Activated CD4-positive, alpha-beta T cell treated with anti-CD3 and anti-CD28 coated beads, Interleukin-2, amount 10 ng/mL, durations not matched to agents 7 days and 5 days (primary cell): ENCODE measurements around the gene PTPRR. TPM values are rescaled to one million over a fixed set of nuclear protein-coding genes. Genes with fewer than 3 reads are reported as not detected.

Experiments
- CTCF ChIA-PET: fragments of 350-600 bp; sonication (Branson Sonifier 250); formaldehyde crosslinking; loops from one replicate; lab custom pipeline; 2021; ENCODE audit warnings: antibody characterized with exemption; lab: Charles Lee
- POLR2A ChIA-PET: fragments of 350-600 bp; sonication (Branson Sonifier 250); formaldehyde crosslinking; loops from one replicate; lab custom pipeline; 2021; ENCODE audit warnings: antibody characterized with exemption; lab: Charles Lee
- DNase-seq: peaks from one replicate; pipeline ENCODE4 v3.0.0-alpha.2; 2020
- H3K27ac Mint-ChIP-seq: one replicate; pipeline ENCODE4 v1.8.0; 2021; ENCODE audit warnings: mild to moderate bottlenecking, moderate library complexity, mixed read lengths
- H3K27me3 Mint-ChIP-seq: one replicate; pipeline ENCODE4 v1.8.0; 2021; ENCODE audit warnings: mixed read lengths
- H3K36me3 Mint-ChIP-seq: one replicate; pipeline ENCODE4 v1.8.0; 2021; ENCODE audit warnings: low read depth, mixed read lengths
- H3K4me1 Mint-ChIP-seq: one replicate; pipeline ENCODE4 v1.8.0; 2021; ENCODE audit warnings: mixed read lengths
- H3K4me3 Mint-ChIP-seq: one replicate; pipeline ENCODE4 v1.8.0; 2021; ENCODE audit warnings: mild to moderate bottlenecking, moderate library complexity, mixed read lengths
- H3K9me3 Mint-ChIP-seq: one replicate; pipeline ENCODE4 v1.8.0; 2021; ENCODE audit warnings: mixed read lengths
- total RNA-seq, 2 experiments: library from RNA; stranded (reverse); gene quantifications; one replicate each; pipeline ENCODE4 v1.2.3, GENCODE V29; 2021

The PTPRR gene, protein sequence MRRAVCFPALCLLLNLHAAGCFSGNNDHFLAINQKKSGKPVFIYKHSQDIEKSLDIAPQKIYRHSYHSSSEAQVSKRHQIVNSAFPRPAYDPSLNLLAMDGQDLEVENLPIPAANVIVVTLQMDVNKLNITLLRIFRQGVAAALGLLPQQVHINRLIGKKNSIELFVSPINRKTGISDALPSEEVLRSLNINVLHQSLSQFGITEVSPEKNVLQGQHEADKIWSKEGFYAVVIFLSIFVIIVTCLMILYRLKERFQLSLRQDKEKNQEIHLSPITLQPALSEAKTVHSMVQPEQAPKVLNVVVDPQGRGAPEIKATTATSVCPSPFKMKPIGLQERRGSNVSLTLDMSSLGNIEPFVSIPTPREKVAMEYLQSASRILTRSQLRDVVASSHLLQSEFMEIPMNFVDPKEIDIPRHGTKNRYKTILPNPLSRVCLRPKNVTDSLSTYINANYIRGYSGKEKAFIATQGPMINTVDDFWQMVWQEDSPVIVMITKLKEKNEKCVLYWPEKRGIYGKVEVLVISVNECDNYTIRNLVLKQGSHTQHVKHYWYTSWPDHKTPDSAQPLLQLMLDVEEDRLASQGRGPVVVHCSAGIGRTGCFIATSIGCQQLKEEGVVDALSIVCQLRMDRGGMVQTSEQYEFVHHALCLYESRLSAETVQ
- total RNA-seq = not detected

- H3K27me3 Mint-ChIP-seq = peaks cover 15% of the 10 kb centered on the region
- DNase-seq = no peak
- no peaks in the 10 kb centered on the region for H3K36me3 Mint-ChIP-seq
- no peak within 1 kb of the TSS for H3K27ac Mint-ChIP-seq
- no peak within 1 kb of the TSS for H3K4me3 Mint-ChIP-seq
- H3K9me3 Mint-ChIP-seq = no peaks in the 10 kb centered on the region
- ChIA-PET CTCF (no interaction called here), POLR2A (no interaction called here)
- H3K4me1 Mint-ChIP-seq = no peaks in the 10 kb centered on the region
Measured at GRCh38 chr12:70920251-70920851, at the start of gene PTPRR. Gene PTPRR, minus strand, starts transcription at chr12:70920738. Its CDS starts 348 bp downstream, at chr12:70920390.

- Mint-ChIP-seq H3K4me3 (no peak overlapping the region), H3K4me1 (no peaks in the 10 kb centered on the region), H3K27me3 (no peaks in the 10 kb centered on the region), H3K36me3 (no peaks in the 10 kb centered on the region), H3K9me3 (no peaks in the 10 kb centered on the region), H3K27ac (no peak overlapping the region)
- ChIA-PET POLR2A (no interaction called here), CTCF (interaction anchor here (1.0 kb wide), 1 partner anchor 14 kb away, joined by 3 read pairs; no protein-coding TSS in a partner anchor)
- no peak for DNase-seq
Measured at GRCh38 chr12:70966996-70967790, 46.7 kb upstream of the PTPRR start.

DNA sequence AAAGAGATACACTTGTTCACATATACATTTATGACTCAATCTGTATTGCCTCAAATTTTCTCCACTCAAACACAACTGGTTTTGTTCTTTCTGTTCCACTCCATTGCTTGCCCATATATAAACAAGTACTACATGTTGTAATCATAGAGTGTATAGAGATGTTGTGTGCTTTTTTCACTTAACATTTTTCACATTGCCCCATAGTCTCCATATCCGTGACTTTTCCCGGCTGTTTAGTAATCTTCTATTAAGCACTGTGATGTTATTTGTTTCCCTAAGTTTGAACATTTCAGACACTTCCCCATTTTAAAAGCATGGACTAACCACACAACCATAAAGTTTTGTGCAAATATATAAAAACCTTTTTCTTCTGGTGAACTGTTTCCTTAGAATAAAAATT, 45.5 kb upstream of the PTPRR start:
- Mint-ChIP-seq H3K4me1 (no peaks in the 10 kb centered on the region), H3K27ac (no peak overlapping the region), H3K36me3 (no peaks in the 10 kb centered on the region), H3K9me3 (no peaks in the 10 kb centered on the region), H3K4me3 (no peak overlapping the region), H3K27me3 (no peaks in the 10 kb centered on the region)
- POLR2A ChIA-PET = no interaction called here
- no peak for DNase-seq
- CTCF ChIA-PET = no interaction called here

- POLR2A ChIA-PET = no interaction called here
- no peaks in the 10 kb centered on the region for H3K9me3 Mint-ChIP-seq
- DNase-seq = no peak
- no peak overlapping the region for H3K4me3 Mint-ChIP-seq
- CTCF ChIA-PET = no interaction called here
- no peaks in the 10 kb centered on the region for H3K4me1 Mint-ChIP-seq
- H3K36me3 Mint-ChIP-seq = no peaks in the 10 kb centered on the region
- H3K27ac Mint-ChIP-seq = no peak overlapping the region
- no peaks in the 10 kb centered on the region for H3K27me3 Mint-ChIP-seq
Measured at GRCh38 chr12:70964867-70965510, 44.5 kb upstream of the PTPRR start.

DNA sequence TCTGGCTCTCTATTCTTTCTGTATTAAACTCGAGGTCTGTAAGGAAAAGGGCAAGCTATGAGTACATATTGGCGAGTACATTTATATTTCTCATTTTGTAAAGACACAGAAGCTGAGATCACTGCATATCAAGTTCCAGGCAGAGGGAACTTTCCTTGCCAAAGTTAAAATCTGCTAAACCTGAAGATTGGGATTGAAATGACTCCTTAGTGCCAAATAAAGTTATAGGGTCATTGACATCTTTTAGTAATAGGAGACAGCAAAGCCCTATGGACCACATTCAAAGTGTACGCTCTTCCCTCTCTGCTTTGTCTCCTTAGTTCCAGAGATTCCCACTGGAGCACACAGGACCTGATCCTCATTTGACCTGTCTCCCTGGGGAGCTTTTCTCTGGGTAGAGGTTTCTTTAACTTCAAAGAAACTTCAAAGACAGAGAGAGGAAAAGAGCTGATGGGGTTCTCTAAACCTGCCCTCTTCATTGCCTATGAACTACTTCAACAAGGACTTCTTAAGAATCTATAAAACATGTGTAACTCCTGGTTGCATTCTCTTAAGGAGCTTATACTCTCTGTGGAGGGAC, 42.6 kb upstream of the PTPRR start:
- Mint-ChIP-seq H3K27me3 (no peaks in the 10 kb centered on the region), H3K4me3 (no peak overlapping the region), H3K9me3 (no peaks in the 10 kb centered on the region), H3K36me3 (no peaks in the 10 kb centered on the region), H3K27ac (no peak overlapping the region), H3K4me1 (no peaks in the 10 kb centered on the region)
- no peak for DNase-seq
- CTCF ChIA-PET = no interaction called here
- POLR2A ChIA-PET = no interaction called here

- H3K4me1 Mint-ChIP-seq = no peaks in the 10 kb centered on the region
- H3K27ac Mint-ChIP-seq = no peak overlapping the region
- H3K4me3 Mint-ChIP-seq = no peak overlapping the region
- POLR2A ChIA-PET = no interaction called here
- no peak for DNase-seq
- CTCF ChIA-PET = no interaction called here
- no peaks in the 10 kb centered on the region for H3K27me3 Mint-ChIP-seq
- no peaks in the 10 kb centered on the region for H3K9me3 Mint-ChIP-seq
- no peaks in the 10 kb centered on the region for H3K36me3 Mint-ChIP-seq
Measured at GRCh38 chr12:70962226-70962794, 41.8 kb upstream of the PTPRR start.

GRCh38 chr12:70960484-70960883, 39.9 kb upstream of the PTPRR start:
- no peak overlapping the region for H3K27ac Mint-ChIP-seq
- no peak for DNase-seq
- no peaks in the 10 kb centered on the region for H3K9me3 Mint-ChIP-seq
- H3K27me3 Mint-ChIP-seq = no peaks in the 10 kb centered on the region
- ChIA-PET CTCF (no interaction called here), POLR2A (no interaction called here)
- H3K4me3 Mint-ChIP-seq = no peak overlapping the region
- no peaks in the 10 kb centered on the region for H3K4me1 Mint-ChIP-seq
- no peaks in the 10 kb centered on the region for H3K36me3 Mint-ChIP-seq

- ChIA-PET POLR2A (no interaction called here), CTCF (interaction anchor here (0.6 kb wide), 1 partner anchor 13 kb away, joined by 3 read pairs; no protein-coding TSS in a partner anchor)
- H3K27me3 Mint-ChIP-seq = no peaks in the 10 kb centered on the region
- no peak overlapping the region for H3K4me3 Mint-ChIP-seq
- H3K36me3 Mint-ChIP-seq = no peaks in the 10 kb centered on the region
- no peaks in the 10 kb centered on the region for H3K4me1 Mint-ChIP-seq
- DNase-seq = no peak
- H3K27ac Mint-ChIP-seq = no peak overlapping the region
- H3K9me3 Mint-ChIP-seq = no peaks in the 10 kb centered on the region
Measured at GRCh38 chr12:70955415-70955814, 34.9 kb upstream of the PTPRR start.

DNA sequence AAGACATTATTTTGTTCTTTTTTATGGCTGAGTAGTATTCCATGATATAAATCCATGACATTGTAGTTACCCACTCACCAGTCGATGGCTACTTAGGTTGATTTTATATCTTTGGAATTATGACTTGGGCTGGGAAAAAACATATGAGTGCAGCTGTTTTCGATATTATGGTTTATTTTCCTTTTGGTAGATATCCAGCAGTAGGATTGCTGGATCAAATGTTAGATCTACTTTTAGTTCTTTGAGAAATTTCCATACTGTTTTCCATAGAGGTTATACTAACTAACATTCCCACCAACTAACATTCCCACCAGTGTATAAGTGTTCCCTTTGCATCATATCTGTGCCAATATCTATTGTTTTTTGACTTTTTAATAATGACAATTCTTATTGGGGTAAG, 29.9 kb upstream of the PTPRR start:
- CTCF ChIA-PET = no interaction called here

GRCh38 chr12:70948976-70949336, 28.4 kb upstream of the PTPRR start:
- H3K27ac Mint-ChIP-seq = no peak overlapping the region
- no peaks in the 10 kb centered on the region for H3K36me3 Mint-ChIP-seq
- ChIA-PET POLR2A (no interaction called here), CTCF (no interaction called here)
- no peak for DNase-seq
- peaks cover 2% of the 10 kb centered on the region for H3K9me3 Mint-ChIP-seq
- H3K27me3 Mint-ChIP-seq = no peaks in the 10 kb centered on the region
- H3K4me1 Mint-ChIP-seq = no peaks in the 10 kb centered on the region
- H3K4me3 Mint-ChIP-seq = no peak overlapping the region

More for the DNA sequence above, 29.9 kb upstream of the PTPRR start:
- H3K9me3 Mint-ChIP-seq = peaks cover 2% of the 10 kb centered on the region
- no peak overlapping the region for H3K27ac Mint-ChIP-seq
- H3K27me3 Mint-ChIP-seq = no peaks in the 10 kb centered on the region
- DNase-seq = no peak
- no peaks in the 10 kb centered on the region for H3K36me3 Mint-ChIP-seq
- POLR2A ChIA-PET = no interaction called here
- no peak overlapping the region for H3K4me3 Mint-ChIP-seq
- H3K4me1 Mint-ChIP-seq = no peaks in the 10 kb centered on the region

DNA sequence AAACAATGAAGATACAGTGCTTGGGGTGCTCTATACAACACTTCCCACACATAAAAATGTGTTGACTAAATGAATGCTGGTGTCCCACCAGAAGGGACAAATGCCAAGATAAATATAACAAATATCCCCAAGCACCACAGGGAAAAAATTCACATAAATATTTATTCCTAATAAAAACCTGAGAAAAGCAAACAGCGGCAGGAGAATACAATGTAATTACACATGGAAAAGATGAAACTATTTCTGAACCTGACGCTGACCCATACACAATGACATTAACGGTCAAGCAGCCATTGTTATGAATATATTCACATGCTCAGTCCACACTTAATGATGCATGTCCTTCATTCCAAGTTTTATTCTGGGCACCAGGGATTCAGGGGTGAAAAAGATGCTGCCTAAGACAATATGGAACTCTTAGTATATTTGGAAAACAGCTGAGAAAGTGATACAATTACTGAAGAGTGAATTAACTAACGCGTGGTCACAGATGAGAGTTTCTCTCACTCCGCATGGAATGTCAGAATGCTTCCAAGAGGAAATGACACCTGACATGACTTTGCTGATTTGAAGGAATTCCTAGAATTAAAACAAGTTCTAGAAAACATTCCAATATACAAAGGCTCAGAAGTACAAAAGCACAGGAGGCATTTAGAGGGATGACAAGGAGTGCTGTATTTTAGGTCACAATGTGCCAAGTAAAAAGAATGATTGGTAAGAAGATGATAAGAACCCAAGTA, 27.9 kb upstream of the PTPRR start:
- Mint-ChIP-seq H3K27me3 (no peaks in the 10 kb centered on the region), H3K36me3 (no peaks in the 10 kb centered on the region), H3K9me3 (peaks cover 4% of the 10 kb centered on the region), H3K4me3 (no peak overlapping the region), H3K4me1 (no peaks in the 10 kb centered on the region), H3K27ac (no peak overlapping the region)
- DNase-seq = no peak
- ChIA-PET POLR2A (no interaction called here), CTCF (no interaction called here)
